Amniotic stem cell (primary cell): ENCODE data around the gene AWAT2.

Experiments used
- DNase-seq: peaks from one replicate; lab custom pipeline; 2025; lab: John Stamatoyannopoulos, UW

Gene AWAT2

GRCh38 chrX:69996113-69996468, 53.6 kb downstream of the AWAT2 start:
- DNase-seq, result no peak

DNA sequence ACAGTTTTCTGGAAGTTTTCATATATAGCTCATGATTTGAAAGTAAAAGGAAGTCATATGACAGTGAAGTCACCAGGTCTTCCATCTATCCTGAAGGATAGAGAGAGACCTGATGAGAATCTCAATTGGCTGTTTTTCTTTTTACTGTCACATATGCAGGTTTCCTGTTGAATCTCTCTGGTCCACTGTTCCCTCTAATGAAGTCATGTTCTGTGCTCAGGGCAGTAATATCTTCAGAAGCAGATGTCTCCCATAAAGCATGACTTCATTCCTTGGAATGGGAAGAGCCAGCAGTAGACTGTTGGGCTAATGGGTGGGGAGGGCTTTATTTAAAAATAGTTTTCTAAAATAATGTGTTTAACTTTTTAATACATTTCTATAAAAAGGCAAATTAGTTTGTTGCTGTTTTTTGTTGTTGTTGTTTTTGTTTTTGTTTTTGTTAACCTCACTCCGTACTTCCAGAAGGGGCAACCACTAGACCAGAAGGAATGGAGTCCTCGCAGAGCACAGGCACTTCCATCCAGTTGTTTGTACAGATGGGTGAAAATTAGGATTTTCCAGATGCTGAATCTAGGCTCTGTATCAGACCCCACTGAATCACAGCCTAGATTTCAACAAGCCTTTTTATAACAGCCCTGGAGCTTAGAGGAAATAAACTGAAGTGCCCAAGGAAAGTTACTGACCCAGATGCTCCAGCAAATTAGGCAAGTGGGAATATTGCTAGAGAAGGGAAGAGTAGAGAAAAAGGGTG, 54.2 kb downstream of the AWAT2 start:
- DNase-seq, result no peak

- no peak for DNase-seq
Observed at GRCh38 chrX:69993494-69993893, 56.2 kb downstream of the AWAT2 start.

DNA sequence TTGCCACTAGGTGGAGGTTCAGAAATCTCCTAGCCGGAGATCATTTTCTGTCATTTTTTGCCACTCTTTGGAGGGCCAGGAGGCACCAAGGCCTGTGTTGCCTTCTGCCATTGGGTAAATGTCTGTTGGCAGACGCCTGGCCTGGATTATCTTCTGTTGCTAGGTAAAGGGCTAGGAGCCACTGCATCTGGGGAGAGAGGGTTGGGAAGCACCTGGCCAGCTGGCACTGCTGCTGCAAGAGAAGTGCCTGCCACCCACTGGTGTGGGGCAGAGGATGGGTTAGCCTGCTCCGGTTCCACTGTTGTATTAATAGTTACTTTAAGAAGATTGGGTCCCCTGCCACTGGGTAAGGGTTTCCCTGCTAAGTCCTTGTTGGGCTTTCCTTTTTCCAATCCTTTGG, 58.1 kb downstream of the AWAT2 start:
- DNase-seq, result no peak
